Activated T-helper 1 cell treated with Interleukin-2 at 50 U/mL for 16 hours (primary cell): ENCODE data around the gene PPP1R14D.

ENCODE experiments used
- DNase-seq: peaks from one replicate; pipeline ENCODE4 v3.0.0-alpha.2; 2020; ENCODE audit warnings: low read depth

PPP1R14D gene

GRCh38 chr15:40782609-40783227 lies 45.8 kb downstream of the PPP1R14D start:
- DNase-seq = peak; percentile 67

- no peak for DNase-seq
These were observed 51.9 kb downstream of the PPP1R14D start for GRCh38 chr15:40776537-40777141.

- no peak for DNase-seq
These were observed 52.6 kb downstream of the PPP1R14D start for GRCh38 chr15:40775740-40776536.

GRCh38 chr15:40775007-40775406 lies 53.5 kb downstream of the PPP1R14D start:
- DNase-seq = no peak

GRCh38 chr15:40773902-40774301 lies 54.6 kb downstream of the PPP1R14D start:
- no peak for DNase-seq

- DNase-seq = no peak
These were observed 55.0 kb downstream of the PPP1R14D start for GRCh38 chr15:40773496-40773895.

GRCh38 chr15:40772014-40772413 lies 56.5 kb downstream of the PPP1R14D start:
- DNase-seq = no peak

- no peak for DNase-seq
These were observed 57.3 kb downstream of the PPP1R14D start for GRCh38 chr15:40771242-40771641.

- no peak for DNase-seq
These were observed 58.3 kb downstream of the PPP1R14D start for GRCh38 chr15:40770147-40770721.

GRCh38 chr15:40769274-40770146 lies 59.0 kb downstream of the PPP1R14D start, which contains the start of gene C15orf62:
Gene C15orf62, plus strand, starts transcription at chr15:40769980. Its CDS starts 516 bp downstream, at chr15:40770496.
- no peak for DNase-seq

- DNase-seq = no peak
These were observed 59.8 kb downstream of the PPP1R14D start for GRCh38 chr15:40768521-40769273.

- no peak for DNase-seq
These were observed 60.5 kb downstream of the PPP1R14D start for GRCh38 chr15:40767838-40768500.

- DNase-seq = no peak
These were observed 61.3 kb downstream of the PPP1R14D start for GRCh38 chr15:40766906-40767837.

- no peak for DNase-seq
These were observed 62.2 kb downstream of the PPP1R14D start for GRCh38 chr15:40766194-40766815.
